ENCODE data around the gene C1orf122.

C1orf122 gene

DNA sequence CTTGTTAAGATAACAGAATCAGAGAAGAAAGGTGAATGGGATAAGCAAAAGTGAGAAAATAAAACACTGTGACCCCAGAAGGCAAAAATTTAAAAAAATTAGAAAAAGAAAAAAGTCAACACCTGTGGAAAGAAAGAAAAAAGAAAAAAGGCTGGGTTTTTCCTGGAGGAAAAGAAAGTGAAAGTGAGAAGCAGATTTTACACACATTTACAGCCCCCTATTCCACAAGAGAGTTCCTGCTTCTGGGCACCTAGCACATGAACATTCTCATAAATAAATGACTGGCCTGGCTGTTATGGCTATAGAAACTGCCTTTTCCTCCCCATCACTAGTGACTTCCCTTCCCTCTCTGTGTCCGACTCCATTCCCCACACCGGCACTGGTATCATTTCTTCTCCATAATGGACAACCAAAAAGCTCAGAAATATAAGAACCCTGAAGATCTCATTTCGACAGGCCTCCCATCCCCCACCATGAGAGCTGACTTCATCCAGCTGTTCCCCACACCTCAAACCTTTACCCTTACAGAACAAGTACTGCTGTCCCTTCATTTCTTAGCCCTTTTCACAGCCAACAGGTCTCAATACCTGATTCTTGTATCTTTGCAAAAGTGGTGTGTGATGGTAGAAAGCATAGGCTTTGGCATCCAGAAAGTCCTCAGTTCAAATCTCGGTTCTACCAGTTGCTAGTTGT lies 39.2 kb downstream of the C1orf122 start:
- no peak for FAIRE-seq

DNA sequence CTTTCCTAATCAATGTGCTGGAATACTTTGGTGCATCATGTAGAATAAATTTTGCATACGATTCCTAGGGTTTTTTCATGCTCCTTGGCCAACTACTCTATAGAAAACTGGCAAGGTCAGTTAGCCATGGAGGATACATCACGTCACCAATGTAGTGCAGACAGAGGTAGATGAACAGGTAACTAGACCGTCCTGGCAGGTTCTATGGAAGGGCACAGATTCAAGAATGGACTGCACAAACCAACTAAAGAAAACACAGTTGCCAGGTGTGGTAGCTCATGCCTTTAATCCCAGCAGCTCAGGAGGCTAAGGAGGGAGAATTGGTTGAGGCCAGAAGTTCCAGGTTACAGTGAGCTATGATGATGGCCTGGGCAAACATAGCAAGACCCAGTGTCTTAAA lies 41.9 kb downstream of the C1orf122 start:
- FAIRE-seq = no peak

DNA sequence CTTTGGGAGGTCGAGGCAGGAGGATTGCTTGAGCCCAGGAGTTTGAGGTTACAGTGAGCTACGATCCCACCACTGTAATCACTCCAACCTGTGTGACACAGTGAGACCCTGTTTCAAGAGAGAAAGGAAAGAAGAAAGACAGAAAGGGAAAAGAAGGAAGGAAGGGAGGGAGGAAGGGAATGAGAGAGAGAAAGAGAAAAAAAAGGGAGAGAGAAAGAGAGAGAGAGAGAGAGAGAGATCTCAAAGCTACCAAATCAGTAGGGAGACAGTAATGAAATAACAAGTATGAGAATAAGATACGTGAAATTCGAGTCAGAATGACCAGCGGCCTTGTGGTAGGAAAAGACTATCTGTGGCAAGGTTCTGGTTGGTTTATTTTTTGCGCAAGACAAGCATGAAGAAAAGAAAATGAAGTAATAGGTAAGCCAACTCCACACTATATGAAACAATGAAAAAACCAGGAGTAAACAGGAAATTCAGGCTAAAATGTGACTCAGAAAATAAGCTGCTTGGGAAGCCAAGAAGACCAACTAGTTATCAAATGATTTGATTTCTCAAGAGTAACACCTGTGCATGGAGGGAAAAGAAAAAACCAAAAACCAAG lies 42.9 kb downstream of the C1orf122 start:
- no peak for FAIRE-seq

- no peak for FAIRE-seq
Observed at GRCh38 chr1:37851262-37851661, 43.7 kb downstream of the C1orf122 start.

DNA sequence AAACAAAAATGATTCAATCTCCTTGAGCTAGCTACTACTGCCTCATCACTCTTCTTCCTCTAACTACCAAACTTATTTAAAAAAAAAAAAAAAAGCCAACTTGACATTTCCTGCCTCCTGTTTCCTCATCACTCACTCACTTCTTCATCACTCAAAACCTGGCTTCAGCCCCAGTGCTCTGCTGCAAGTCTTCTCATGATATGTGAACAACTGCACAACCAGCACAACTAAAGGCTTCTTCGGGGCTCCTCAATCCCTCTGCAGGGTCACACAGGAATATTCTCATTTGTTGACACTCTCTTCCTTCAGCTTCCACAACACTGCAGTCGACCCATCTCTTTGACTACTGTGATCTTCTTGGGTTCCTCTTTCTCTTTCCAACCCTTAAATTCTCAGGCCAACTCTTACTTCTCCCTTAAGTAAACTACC lies 44.2 kb downstream of the C1orf122 start:
- no peak for FAIRE-seq

- no peak for FAIRE-seq
Observed at GRCh38 chr1:37853157-37853556, 45.6 kb downstream of the C1orf122 start.

GRCh38 chr1:37854406-37854805 lies 46.8 kb downstream of the C1orf122 start:
- no peak for FAIRE-seq
